AG09319 (cell line): ENCODE measurements around the gene TGFBR3L.

ENCODE experiments used
- DNase-seq: peaks from one replicate; pipeline ENCODE4 v3.0.0-alpha.2; 2010; ENCODE audit warnings: low read depth; ENCODE audit errors: extremely low read depth
- TF ChIP-seq, protein P1 (sequence below): IDR thresholded peaks from 2 replicates; pipeline ENCODE4 v1.5.1; 2011; ENCODE audit warnings: low read depth, mild to moderate bottlenecking, inconsistent platforms, low read length, moderate library complexity

TGFBR3L gene

DNA sequence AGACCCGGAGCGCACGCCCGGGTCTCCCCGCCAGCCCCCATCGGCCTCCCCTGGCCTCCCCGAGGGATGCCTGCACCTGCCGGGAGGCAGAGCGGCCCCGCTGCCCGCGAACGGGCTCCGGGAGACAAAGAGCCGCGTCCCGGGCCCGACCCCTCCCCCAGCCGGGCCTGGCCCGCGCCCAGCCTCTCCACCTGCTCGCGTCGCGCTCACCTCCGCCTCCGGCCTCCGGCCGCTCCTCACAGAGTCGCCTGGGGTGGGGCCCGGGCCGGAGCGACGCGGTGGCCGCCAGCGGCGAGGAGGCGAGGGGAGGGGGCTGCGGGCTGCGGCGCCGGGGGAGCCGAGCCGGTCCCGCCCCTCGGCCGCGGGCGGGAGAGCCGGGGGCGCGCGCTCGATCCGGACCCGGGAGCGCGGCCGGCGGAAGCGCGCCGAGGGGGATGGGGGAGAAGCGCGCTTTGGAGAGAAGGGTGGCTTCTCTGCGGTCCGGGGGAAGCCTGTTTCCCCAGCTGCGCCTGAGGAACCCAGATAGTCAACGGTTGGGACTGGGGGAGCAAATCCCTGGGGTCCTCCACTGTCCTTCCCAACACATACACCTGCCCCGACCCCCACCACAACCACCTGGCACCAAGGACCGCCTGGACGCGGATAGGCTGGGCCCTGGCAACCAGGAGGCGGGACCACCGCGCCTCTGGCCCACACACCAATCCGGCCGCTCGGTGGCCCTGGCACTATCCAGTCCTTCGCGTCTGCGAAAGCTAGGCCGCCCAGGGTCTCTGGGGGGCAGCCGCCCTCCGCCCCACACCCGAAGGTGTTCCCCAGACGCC, 40.3 kb upstream of the TGFBR3L start, which contains the start of gene PRR36:
Gene PRR36 (minus strand): TSS at position 315 of the 821 bp plus-strand sequence. CDS start 701 bp downstream, outside the sequence.
- TF ChIP-seq, protein P1, sequence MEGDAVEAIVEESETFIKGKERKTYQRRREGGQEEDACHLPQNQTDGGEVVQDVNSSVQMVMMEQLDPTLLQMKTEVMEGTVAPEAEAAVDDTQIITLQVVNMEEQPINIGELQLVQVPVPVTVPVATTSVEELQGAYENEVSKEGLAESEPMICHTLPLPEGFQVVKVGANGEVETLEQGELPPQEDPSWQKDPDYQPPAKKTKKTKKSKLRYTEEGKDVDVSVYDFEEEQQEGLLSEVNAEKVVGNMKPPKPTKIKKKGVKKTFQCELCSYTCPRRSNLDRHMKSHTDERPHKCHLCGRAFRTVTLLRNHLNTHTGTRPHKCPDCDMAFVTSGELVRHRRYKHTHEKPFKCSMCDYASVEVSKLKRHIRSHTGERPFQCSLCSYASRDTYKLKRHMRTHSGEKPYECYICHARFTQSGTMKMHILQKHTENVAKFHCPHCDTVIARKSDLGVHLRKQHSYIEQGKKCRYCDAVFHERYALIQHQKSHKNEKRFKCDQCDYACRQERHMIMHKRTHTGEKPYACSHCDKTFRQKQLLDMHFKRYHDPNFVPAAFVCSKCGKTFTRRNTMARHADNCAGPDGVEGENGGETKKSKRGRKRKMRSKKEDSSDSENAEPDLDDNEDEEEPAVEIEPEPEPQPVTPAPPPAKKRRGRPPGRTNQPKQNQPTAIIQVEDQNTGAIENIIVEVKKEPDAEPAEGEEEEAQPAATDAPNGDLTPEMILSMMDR, result no peak
- no peak for DNase-seq

DNA sequence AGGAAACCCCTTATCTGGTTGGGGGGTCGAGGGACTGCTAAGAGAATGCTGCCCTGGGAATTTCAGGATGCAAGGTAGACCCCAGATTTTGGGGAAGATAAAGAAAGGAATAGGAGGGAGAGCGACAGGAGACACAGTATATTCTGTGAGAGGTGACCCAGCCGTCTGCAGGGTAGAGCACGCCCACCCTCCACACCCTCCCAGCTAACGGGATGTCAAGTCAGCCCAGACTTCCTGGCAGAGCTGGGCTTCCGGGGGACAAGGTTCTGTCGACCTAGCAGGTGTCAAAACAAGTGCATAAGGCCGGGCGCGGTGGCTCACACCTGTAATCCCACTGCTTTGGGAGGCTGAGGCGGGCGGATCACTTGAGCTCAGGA, 39.7 kb upstream of the TGFBR3L start:
- DNase-seq, result no peak
- TF ChIP-seq, protein P1, result no peak

DNA sequence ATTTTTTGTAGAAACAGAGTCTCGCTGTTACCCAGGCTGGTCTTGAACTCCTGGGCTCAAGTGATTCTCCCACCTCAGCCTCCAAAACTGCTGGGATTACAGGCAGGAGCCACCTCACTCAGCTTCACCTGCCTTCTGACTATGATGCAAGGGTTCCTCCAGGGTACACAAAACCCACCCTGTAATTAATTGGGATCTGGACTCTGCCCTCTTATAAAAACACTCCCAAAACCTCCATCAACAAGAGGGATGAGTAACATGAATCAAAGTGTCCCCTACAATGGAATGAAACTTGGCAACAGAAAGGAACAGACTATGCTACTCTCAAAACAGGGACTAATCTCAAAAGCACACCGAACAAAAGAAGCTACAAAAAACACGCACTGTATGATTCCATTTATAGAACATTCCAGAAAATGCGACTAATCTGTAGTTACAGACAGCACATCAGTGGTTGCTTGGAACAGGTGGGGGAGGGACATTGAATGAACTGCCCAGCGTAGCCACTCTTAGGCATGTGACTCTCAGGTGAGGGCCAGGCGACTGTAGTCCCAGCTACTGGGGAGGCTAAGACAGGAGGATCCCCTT, 37.3 kb upstream of the TGFBR3L start:
- TF ChIP-seq, protein P1, result no peak
- DNase-seq, result no peak

DNA sequence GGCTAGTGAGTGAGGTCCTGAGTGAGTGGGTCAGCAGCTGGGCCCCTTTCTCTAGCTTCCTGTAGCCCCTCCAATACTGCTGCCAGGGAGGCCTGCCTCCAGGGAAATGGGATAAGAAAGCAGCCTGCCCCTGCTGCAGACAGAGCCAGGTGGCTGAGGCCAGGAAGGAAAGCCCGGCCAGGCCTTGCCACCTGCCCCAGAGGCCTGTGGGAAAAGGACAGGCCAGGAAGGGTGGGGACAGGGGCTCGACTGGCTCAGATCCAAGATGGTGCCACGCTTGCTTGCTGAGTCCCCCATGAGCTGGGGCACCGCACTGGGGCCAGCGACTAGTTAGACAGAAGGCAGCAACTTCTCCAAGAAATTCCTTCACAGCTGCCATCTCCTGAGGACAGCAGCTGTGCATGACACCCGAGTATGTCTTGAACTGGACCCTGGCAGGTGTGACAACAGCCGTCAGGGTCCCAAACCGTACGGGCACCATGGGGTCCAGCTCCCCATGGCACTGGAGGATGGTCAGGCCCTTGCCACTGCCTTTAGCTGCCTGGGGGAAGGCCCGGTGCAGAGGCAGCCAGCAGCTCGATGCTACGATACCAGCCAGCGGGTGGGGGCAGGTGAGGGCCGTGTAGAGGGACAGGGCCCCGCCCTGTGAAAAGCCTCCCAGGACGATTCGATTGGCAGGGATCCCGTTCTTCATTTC, 35.4 kb upstream of the TGFBR3L start:
- TF ChIP-seq, protein P1, result no peak

DNA sequence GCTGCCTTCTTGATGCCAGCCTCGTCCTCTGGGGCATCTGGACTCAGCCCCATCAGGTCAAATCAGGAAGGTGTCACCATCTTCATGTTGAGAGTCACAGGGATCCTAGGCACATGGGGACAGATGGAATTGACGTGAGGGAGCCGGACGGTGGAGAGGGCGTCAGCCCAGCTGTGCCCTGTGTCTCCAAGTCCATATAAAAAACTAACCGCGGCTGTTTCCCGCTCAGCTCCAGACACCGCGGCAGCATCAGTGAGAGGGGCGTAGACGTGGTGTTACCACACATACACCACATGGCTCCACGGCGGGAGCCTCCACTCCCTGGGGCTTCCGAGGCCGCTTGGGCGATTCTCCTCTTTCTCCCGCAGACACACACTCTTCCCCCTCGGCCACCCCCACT, 34.8 kb upstream of the TGFBR3L start:
- TF ChIP-seq, protein P1, result no peak

More for the DNA sequence above, 35.4 kb upstream of the TGFBR3L start:
- no peak for DNase-seq

DNA sequence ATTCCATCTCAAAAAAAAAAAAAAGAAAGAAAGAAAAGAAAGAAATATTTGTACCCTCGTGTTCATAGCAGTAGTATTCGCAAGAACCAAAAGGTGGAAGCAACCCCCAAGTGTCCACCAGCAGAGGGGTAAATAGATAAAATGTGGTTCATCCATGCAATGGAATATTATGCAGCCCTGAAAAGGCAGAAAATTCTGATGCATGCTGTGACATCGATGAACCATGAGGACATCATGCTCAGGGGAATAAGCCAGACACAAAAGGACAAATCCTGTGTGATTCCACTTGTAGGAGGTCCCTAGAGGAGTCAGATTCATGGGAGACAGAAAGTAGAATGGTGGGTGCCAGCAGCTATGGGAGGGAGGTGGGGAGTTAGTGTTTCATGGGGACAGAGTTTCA, 32.7 kb upstream of the TGFBR3L start:
- TF ChIP-seq, protein P1, result no peak
- no peak for DNase-seq

More for the DNA sequence above, 34.8 kb upstream of the TGFBR3L start:
- no peak for DNase-seq

DNA sequence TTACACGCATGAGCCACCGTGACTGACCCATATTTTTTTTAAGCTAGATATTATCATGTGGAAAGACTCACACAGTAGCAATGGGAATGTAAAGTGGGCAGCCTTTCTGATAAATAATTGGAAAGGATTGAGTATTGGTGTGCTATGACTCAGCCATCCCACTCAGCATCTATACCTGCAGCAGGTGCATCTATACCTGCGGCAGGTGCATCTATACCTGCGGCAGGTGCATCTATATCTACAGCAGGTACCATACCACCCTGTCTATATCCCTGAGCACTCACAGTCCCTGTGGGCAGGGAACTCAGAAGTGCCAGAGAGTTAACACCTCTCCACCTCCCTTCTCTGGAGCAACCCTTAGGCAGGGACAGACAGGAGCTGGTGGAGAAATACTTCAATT, 31.5 kb upstream of the TGFBR3L start:
- no peak for DNase-seq
- TF ChIP-seq, protein P1, result no peak
